HG03139 (cell line): ENCODE measurements around the gene NBPF14.
"Not testable (repeated sequence)": the region's sequence is repeated elsewhere in the genome, so short reads cannot be mapped to it uniquely, and the experiment has no call there.

Experiments used
- ATAC-seq: cut with Tn5 transposase; IDR thresholded peaks from one replicate; pipeline ENCODE4 v1.9.1; 2021; ENCODE audit not compliant: unreplicated experiment

Gene NBPF14, protein sequence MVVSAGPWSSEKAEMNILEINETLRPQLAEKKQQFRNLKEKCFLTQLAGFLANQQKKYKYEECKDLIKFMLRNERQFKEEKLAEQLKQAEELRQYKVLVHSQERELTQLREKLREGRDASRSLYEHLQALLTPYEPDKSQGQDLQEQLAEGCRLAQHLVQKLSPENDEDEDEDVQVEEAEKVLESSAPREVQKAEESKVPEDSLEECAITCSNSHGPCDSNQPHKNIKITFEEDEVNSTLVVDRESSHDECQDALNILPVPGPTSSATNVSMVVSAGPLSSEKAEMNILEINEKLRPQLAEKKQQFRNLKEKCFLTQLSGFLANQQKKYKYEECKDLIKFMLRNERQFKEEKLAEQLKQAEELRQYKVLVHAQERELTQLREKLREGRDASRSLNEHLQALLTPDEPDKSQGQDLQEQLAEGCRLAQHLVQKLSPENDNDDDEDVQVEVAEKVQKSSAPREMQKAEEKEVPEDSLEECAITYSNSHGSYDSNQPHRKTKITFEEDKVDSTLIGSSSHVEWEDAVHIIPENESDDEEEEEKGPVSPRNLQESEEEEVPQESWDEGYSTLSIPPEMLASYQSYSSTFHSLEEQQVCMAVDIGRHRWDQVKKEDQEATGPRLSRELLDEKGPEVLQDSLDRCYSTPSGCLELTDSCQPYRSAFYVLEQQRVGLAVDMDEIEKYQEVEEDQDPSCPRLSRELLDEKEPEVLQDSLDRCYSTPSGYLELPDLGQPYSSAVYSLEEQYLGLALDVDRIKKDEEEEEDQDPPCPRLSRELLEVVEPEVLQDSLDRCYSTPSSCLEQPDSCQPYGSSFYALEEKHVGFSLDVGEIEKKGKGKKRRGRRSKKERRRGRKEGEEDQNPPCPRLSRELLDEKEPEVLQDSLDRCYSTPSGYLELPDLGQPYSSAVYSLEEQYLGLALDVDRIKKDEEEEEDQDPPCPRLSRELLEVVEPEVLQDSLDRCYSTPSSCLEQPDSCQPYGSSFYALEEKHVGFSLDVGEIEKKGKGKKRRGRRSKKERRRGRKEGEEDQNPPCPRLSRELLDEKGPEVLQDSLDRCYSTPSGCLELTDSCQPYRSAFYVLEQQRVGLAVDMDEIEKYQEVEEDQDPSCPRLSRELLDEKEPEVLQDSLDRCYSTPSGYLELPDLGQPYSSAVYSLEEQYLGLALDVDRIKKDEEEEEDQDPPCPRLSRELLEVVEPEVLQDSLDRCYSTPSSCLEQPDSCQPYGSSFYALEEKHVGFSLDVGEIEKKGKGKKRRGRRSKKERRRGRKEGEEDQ (N-terminal part only)

DNA sequence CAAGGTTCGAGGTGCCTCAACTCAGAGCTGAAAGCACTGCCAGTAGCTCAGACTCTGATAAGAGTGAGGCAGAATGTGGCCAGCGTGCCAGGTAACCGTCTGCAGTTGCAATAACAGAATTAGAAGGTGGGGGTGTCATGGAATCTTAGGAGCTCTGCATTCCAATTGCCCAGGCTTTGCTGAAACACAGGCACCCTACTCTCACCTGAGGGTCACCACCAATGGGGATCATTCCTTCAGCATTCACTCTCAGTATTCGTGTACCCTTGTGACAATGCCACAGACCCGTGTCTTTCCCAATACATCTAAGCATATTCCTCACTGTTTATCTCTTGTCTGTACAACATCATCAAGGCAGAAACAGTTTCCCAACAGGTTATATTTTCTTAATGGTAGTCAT lies at the start of gene NBPF14:
Gene NBPF14 (minus strand): TSS at position 101 of the 400 bp plus-strand sequence. CDS start 294 bp downstream, outside the sequence.
- not testable (repeated sequence) for ATAC-seq

DNA sequence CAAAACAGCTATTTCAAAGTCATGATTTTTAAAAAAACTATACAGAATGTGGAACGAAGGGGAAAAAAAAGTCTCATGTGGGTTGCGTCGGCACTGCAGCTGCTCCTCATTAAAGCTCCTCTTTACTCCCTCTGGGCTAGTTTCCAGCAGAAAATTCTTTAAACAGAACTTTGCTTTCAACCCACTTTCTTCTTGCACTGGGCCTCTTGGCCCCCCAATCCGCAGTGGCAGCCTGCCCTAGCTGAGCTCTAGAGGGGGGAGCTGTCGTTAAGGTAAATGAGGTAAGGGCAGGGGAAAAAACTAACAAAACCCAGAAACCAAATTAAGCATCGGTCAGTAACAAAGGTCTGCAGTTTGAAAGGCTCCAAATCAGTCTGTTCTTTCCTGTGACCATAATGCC lies 29.6 kb upstream of the NBPF14 start:
- not testable (repeated sequence) for ATAC-seq

- ATAC-seq, result not testable (repeated sequence)
Measured at GRCh38 chr1:148618216-148618615, 22.4 kb upstream of the NBPF14 start.

DNA sequence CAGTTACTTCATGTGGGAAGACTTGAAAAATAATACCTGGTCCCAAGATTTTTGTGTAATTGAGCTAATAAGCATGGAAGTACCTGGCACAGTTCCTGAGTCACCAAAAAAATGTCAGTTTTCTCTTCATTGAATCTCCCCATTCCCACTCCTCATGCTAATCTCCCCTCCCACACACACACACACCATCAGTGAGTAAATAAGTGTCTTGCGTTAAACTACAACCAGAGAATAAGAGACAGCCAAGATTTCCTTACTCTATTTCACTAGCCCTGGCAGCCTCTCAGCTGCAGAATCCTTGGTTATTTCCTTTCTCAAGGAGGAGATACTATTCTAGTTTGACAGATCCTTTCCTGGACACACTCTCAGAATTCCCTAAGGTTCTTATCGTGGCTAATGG lies 9.5 kb upstream of the NBPF14 start:
- not testable (repeated sequence) for ATAC-seq

DNA sequence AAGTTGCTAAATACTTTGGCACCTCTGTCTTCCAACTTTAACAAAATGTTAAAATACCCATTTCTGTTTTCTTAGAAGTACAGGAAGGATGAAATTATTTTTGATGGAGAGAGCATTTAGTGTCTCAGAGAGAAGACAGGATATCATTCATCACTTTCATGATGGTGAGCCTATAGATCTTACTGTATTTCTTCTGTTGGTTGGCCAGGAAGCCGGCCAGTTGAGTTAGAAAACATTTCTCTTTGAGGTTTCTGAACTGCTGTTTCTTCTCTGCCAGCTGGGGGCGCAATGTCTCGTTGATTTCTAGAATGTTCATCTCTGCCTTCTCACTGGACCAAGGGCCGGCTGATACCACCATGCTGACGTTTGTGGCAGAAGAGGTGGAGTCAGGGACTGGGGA lies 451 bp downstream of the NBPF14 start:
- not testable (repeated sequence) for ATAC-seq

GRCh38 chr1:148591098-148591497 lies 4.7 kb downstream of the NBPF14 start:
- not testable (repeated sequence) for ATAC-seq

DNA sequence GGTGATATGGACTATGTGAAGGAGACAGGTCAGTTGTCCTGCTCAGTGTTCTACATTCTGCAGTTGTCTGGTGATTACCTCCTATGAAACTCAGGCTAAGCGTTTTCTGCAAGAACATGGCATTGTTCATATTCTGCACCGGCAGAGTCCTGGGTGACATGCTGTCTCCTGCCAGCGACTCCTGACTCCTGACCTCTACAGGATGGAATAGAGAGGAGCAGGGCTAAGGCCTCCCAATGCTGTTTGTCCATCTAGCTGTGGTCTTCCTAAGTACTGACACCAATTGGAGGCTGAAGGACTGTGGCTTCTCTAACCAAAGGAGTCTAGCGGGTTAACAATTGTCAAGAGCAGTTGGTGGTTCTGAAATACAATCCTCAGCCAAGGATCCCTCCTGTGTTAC lies 63.7 kb downstream of the NBPF14 start:
- not testable (repeated sequence) for ATAC-seq

- not testable (repeated sequence) for ATAC-seq
Measured at GRCh38 chr1:148529101-148529567, 66.7 kb downstream of the NBPF14 start.

DNA sequence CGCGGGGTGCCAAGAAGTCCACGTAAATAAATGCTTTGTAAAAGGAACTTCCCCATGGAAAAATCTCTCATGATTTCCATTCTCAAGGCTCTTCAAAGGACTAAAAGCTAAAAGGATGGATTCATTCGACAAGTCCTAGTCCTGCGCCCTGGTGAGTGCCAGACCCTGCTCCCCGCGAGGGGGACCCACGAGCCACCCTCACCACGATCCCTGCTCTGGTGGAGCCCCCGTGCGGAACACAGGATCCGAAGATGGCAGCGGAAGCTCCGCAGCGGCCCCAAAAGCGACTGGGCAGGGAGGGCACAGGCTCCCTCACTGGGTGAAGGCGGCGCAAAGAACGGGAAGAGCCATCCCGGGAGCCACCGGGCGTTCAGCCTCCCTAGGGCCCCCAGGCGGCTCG lies 67.2 kb downstream of the NBPF14 start:
- ATAC-seq, result not testable (repeated sequence)

DNA sequence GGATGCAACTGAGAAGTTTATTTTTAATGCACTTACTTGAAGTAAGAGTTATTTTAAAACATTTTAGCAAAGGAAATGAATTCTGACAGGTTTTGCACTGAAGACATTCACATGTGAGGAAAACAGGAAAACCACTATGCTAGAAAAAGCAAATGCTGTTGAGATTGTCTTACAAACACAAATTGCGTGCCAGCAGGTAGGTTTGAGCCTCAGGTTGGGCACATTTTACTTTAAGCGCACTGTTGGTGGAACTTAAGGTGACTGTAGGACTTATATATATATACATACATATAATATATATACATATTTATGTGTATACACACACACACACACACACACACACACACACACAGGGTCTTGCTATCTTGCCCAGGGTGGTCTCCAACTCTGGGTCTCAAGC lies 69.2 kb downstream of the NBPF14 start:
- ATAC-seq, result not testable (repeated sequence)

DNA sequence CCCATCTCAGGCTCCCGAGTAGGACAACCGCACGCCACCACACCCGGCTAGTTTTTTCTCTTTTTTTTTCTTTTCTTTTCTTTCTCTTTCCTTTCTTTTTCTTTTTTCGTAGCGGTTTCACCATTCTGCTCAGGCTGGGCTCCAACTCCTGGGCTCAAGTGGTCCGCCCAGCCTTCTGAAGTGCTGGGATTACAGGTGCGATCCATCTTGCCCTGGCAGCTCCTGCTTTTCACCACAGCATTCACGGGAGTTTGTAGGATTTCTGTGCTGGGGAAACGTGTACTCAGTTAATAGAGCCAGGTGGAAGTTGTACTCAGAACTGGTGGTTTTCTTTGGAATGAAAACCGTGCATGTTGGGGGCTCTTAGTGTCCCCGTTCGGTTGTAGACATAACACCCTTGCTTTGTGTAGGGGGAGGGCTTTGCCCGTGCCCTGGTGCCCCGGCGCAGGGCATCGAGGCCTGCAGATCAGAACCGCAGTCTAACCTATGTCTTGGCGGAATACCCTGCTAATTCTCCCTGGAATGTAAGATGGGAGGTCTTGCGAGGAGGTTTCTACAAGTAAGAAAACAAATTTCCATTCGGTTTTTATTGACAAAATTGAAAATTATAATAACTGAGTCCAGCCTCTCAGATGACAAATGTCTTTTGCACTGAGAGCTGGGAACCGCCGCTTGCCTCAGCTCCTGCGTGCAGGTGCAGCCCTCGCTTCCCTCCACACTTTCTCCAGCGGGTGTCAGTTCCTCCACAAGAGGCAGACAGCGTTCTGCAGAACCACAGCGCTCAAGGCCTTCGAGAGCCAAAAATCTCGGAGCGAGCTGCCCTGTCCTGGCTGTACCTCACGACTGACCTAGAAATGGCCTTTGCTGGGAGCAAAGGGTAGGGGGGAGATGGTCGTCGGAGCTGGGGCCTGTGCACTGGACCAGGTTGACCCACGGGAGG lies 72.3 kb downstream of the NBPF14 start:
- ATAC-seq, result peak; percentile 22

DNA sequence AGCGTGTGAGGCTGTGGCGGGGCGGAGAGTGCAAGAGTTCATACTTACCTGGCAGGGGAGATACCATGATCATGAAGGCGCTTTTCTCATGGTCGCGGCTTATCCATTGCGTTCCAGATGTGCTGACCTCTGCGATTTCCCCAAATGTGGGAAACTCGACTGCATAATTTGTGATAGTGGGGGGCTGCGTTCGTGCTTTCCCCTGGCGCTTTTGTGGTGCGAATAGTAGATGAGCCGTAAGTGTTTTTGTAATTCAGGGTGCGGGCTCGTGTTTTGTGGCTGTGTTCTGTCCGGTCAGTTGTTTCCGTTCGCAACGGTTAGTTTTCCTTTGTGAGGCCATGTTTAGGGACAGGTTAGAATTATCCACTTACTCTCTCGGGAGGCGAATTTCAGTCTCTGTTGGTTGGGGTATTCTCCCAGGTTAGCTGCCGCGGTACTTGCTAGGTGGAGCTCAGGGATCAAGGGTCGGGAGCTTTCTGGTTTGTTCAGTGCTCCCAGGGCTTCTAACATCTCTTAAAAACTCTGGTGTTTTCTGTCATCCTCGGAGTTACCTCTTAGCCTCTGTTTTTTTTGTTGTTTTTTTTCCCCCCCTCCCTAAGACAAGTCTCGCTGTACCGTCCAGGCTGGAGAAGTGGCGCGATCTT lies 73.1 kb downstream of the NBPF14 start:
- peak; percentile 71 for ATAC-seq

DNA sequence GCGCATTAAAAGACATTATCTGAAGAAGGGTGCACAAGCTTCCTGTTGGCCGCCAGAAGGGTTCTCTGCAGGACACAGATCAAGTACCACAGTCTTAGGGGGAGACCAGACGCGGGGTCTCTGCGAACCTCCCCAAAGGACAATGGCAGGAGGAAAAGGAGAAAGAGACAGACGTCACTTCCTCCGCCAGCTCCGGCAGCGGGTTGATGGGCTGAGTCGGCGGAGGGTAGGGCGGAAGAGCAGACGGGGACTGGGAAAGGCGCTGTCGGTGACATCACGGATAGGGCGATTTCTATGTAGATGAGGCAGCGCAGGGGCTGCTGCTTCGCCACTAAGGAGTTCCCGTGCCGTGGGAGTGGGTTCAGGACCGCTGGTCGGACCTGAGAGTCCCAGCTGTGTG lies 73.7 kb downstream of the NBPF14 start:
- not testable (repeated sequence) for ATAC-seq

DNA sequence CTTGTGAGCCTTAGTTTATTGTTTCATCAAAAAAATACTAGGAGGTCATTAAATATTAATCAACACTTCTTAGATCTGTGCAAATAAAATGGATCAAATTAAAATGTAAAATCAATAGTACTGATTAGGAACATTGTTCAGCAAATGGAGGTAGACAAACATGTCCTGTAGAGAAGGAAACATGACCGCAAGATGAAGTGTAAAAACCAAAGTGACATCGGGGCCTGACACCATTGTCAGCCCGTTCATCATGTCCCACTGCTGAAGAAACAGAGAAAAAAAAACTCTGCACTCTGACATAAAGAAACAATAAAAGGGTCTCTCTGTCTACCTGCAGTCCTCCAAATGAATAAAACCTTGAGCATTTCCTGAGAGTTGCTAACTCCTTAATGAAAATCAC lies 81.5 kb downstream of the NBPF14 start:
- not testable (repeated sequence) for ATAC-seq

DNA sequence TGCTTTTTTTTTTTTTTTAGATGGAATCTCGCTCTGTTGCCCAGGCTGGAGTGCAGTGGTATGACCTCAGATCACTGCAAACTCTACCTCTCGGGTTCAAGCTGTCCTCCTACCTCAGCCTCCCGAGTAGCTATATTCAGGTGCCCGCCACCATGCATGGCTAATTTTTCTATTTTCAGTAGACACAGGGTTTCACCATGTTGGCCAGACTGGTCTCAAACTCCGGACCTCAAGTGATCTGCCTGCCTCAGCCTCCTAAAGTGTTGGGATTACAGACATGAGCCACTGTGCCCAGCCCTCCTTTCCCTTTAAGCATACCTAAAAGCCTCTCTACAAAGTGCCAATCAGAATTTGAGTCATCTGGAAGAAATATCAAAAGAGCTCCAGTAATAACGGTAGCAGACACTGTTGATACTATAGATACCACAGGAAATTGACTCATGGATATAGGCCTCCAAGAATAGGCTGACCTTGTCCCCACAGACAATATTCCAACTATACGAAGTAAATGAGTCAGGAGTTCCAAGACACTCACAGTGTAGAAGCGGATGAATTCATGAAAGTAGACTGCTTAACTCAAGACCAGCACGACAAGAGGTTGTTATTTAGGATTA lies 83.1 kb downstream of the NBPF14 start:
- not testable (repeated sequence) for ATAC-seq

DNA sequence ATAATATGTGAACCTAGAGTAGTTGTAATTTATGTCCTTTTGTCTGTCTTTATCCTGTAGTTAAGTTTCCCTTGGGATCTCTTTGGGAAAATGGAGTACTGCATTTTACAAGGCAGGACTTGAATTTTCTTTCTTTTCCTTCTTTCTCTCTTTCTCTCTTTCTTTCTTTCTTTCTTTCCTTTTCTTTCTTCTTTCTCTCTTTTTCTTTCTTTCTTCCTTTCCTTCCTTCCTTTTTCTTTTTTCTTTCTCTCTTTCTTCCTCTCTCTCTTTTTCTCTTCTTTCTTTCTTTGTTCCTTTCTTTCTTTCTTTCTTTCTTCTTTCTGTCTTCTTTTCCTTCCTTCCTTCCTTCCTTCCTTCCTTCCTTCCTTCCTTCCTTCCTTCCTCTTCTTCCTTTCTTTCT lies 101.9 kb downstream of the NBPF14 start:
- ATAC-seq, result not testable (repeated sequence)

DNA sequence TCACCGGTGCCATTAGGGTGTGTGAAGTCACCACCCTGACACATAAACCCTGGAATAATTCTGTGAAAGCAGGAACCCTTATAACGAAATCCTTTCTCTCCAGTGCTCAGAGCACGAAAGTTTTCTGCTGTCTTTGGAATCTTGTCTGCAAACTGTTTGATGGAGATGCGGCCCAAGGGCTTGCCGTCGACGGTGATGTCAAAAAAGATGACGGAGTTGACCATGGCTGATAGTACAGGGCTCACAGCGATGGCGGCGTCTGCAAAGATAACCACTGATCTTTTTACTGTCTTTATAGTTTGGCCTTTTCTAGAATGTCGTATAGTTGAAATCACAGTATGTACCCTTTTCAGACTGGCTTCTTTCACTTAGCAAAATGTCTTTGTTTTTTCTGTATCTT lies 112.8 kb downstream of the NBPF14 start, which contains the start of gene PPIAL4G:
Gene PPIAL4G (minus strand): TSS at position 274 of the 400 bp plus-strand sequence. CDS start 50 bp downstream, at position 224.
- not testable (repeated sequence) for ATAC-seq
